Hepatocyte (in vitro differentiated cells): ENCODE data around the gene KCND2. TPM values are rescaled to one million over a fixed set of nuclear protein-coding genes. Genes with fewer than 3 reads are reported as not detected.

Experiments
- DNase-seq: peaks from one replicate; pipeline ENCODE4 v3.0.0-alpha.2; 2016; ENCODE audit warnings: low spot score
- H2AFZ ChIP-seq: fragments of 200-600 bp; sonication (generic); 2 replicates; pipeline ENCODE4 v1.6.0; 2016; ENCODE audit warnings: antibody characterized with exemption, mild to moderate bottlenecking
- H3K27ac ChIP-seq: fragments of 200-600 bp; sonication (generic); 2 replicates; pipeline ENCODE4 v1.5.1; 2016; ENCODE audit warnings: mild to moderate bottlenecking
- H3K27me3 ChIP-seq: fragments of 200-600 bp; sonication (generic); 2 replicates; pipeline ENCODE4 v1.6.1; 2016
- H3K36me3 ChIP-seq: fragments of 200-600 bp; sonication (generic); replicated peaks from 2 replicates; pipeline ENCODE4 v1.5.1; 2016; ENCODE audit warnings: low read depth; ENCODE audit not compliant: insufficient read depth
- H3K4me1 ChIP-seq: fragments of 200-600 bp; sonication (generic); 2 replicates; pipeline ENCODE4 v1.5.1; 2016; ENCODE audit warnings: mild to moderate bottlenecking, moderate library complexity; ENCODE audit not compliant: insufficient read depth
- H3K4me2 ChIP-seq: fragments of 200-600 bp; sonication (generic); 2 replicates; pipeline ENCODE4 v1.6.0; 2016
- H3K4me3 ChIP-seq: fragments of 200-600 bp; sonication (generic); 2 replicates; pipeline ENCODE4 v1.5.1; 2016; ENCODE audit warnings: mild to moderate bottlenecking
- H3K79me2 ChIP-seq: fragments of 200-600 bp; sonication (generic); 2 replicates; pipeline ENCODE4 v1.6.0; 2017; ENCODE audit warnings: mild to moderate bottlenecking
- H3K9me2 ChIP-seq: fragments of 200-600 bp; sonication (generic); replicated peaks from 2 replicates; pipeline ENCODE4 v1.6.0; 2017; ENCODE audit warnings: mild to moderate bottlenecking; ENCODE audit not compliant: insufficient read depth
- H3K9me3 ChIP-seq: fragments of 200-600 bp; sonication (generic); 2 replicates; pipeline ENCODE4 v1.5.1; 2016; ENCODE audit warnings: low read depth, mild to moderate bottlenecking
- H4K20me1 ChIP-seq: fragments of 200-600 bp; sonication (generic); 2 replicates; pipeline ENCODE4 v1.6.0; 2016; ENCODE audit warnings: mild to moderate bottlenecking; ENCODE audit not compliant: insufficient read depth, poor library complexity, severe bottlenecking
- CTCF ChIP-seq: fragments of 200-600 bp; sonication (generic); IDR thresholded peaks from 2 replicates; pipeline ENCODE4 v1.5.1; 2016; ENCODE audit warnings: antibody characterized with exemption, mild to moderate bottlenecking; ENCODE audit not compliant: poor library complexity
- EZH2 ChIP-seq: fragments of 200-600 bp; sonication (generic); IDR thresholded peaks from 2 replicates; pipeline ENCODE4 v1.6.1; 2016; ENCODE audit warnings: antibody characterized with exemption, mild to moderate bottlenecking, borderline replicate concordance
- EZH2phosphoT487 ChIP-seq: fragments of 200-600 bp; sonication (generic); IDR thresholded peaks from one replicate; pipeline ENCODE4 v1.6.1; 2018; ENCODE audit warnings: antibody characterized with exemption, mild to moderate bottlenecking, low read depth, moderate library complexity; ENCODE audit not compliant: unreplicated experiment, severe bottlenecking
- WGBS: methylation state at CpG from one replicate; pipeline ENCODE4 v1.1.6; 2016; ENCODE audit warnings: low lambda C conversion rate; ENCODE audit errors: missing lambda C conversion rate; 5-methylcytosine and 5-hydroxymethylcytosine counted together
- polyA plus RNA-seq: library from polyadenylated mRNA; unstranded; fragments of >200 nt; fragmentation: Nextera tagmentation; extraction: Ambion mirVana; gene quantifications from 2 replicates; pipeline ENCODE4 v1.2.1, GENCODE V29; 2016
- total RNA-seq: library from RNA; depleted of rRNA; stranded (reverse); fragments of >200 nt; gene quantifications from 2 replicates; pipeline ENCODE4 v1.2.3, GENCODE V29; 2014

KCND2 gene
- total and polyA plus RNA-seq, 2 experiments from 2014 or later = 0.58 to 3.6 TPM

GRCh38 chr7:120724955-120725354 is 452.0 kb downstream of the KCND2 start:
- Histone ChIP-seq H2AFZ (no peak overlapping the region), H3K79me2 (no peaks in the 10 kb centered on the region), H3K4me1 (no peaks in the 10 kb centered on the region), H4K20me1 (no peaks in the 10 kb centered on the region), H3K27me3 (no peaks in the 10 kb centered on the region), H3K4me2 (peak overlapping the region; percentile 34), H3K27ac (no peak overlapping the region), H3K9me2 (no peaks in the 10 kb centered on the region), H3K9me3 (no peaks in the 10 kb centered on the region), H3K36me3 (no peaks in the 10 kb centered on the region), H3K4me3 (no peak overlapping the region)
- TF ChIP-seq EZH2 = no peak
- no peak for TF ChIP-seq CTCF
- TF ChIP-seq EZH2phosphoT487 = no peak
- 77% methylated on average over 2 of the region's 2 CpGs for WGBS
- no peak for DNase-seq

GRCh38 chr7:120725376-120726039 is 452.5 kb downstream of the KCND2 start:
- no peaks in the 10 kb centered on the region for H3K27me3 ChIP-seq
- H3K4me1 ChIP-seq = no peaks in the 10 kb centered on the region
- 46% methylated on average over 10 of the region's 10 CpGs for WGBS
- peak overlapping the region; percentile 34 for H3K4me2 ChIP-seq
- peak; percentile 71 for TF ChIP-seq CTCF
- TF ChIP-seq EZH2 = no peak
- no peak overlapping the region for H3K4me3 ChIP-seq
- H4K20me1 ChIP-seq = no peaks in the 10 kb centered on the region
- peak; percentile 69 for DNase-seq
- no peaks in the 10 kb centered on the region for H3K9me2 ChIP-seq
- no peak overlapping the region for H2AFZ ChIP-seq
- H3K27ac ChIP-seq = no peak overlapping the region
- H3K9me3 ChIP-seq = no peaks in the 10 kb centered on the region
- no peaks in the 10 kb centered on the region for H3K36me3 ChIP-seq
- no peaks in the 10 kb centered on the region for H3K79me2 ChIP-seq

- H3K4me2 ChIP-seq = no peak overlapping the region
- no peaks in the 10 kb centered on the region for H4K20me1 ChIP-seq
- peak; percentile 20 for DNase-seq
- H3K4me1 ChIP-seq = no peaks in the 10 kb centered on the region
- H3K36me3 ChIP-seq = no peaks in the 10 kb centered on the region
- H3K27ac ChIP-seq = no peak overlapping the region
- H2AFZ ChIP-seq = no peak overlapping the region
- no peak for TF ChIP-seq EZH2phosphoT487
- no peak for TF ChIP-seq EZH2
- no peak for TF ChIP-seq CTCF
- WGBS = 55% methylated on average over 1 of the region's 1 CpG
- H3K9me3 ChIP-seq = no peaks in the 10 kb centered on the region
- no peaks in the 10 kb centered on the region for H3K9me2 ChIP-seq
- H3K79me2 ChIP-seq = no peaks in the 10 kb centered on the region
- H3K27me3 ChIP-seq = no peaks in the 10 kb centered on the region
- no peak overlapping the region for H3K4me3 ChIP-seq
Measured at GRCh38 chr7:120729245-120729644, 456.3 kb downstream of the KCND2 start.

- H3K4me2 ChIP-seq = no peak overlapping the region
- TF ChIP-seq EZH2 (no peak), CTCF (no peak), EZH2phosphoT487 (no peak)
- no peak for DNase-seq
- H3K9me3 ChIP-seq = no peaks in the 10 kb centered on the region
- no peak overlapping the region for H2AFZ ChIP-seq
- no peaks in the 10 kb centered on the region for H3K79me2 ChIP-seq
- H3K4me1 ChIP-seq = no peaks in the 10 kb centered on the region
- no peak overlapping the region for H3K4me3 ChIP-seq
- H4K20me1 ChIP-seq = no peaks in the 10 kb centered on the region
- no peak overlapping the region for H3K27ac ChIP-seq
- H3K27me3 ChIP-seq = no peaks in the 10 kb centered on the region
- no peaks in the 10 kb centered on the region for H3K36me3 ChIP-seq
- H3K9me2 ChIP-seq = no peaks in the 10 kb centered on the region
Measured at GRCh38 chr7:120731271-120731670, 458.3 kb downstream of the KCND2 start.
